ENCODE data around the gene CFAP46.

DNA sequence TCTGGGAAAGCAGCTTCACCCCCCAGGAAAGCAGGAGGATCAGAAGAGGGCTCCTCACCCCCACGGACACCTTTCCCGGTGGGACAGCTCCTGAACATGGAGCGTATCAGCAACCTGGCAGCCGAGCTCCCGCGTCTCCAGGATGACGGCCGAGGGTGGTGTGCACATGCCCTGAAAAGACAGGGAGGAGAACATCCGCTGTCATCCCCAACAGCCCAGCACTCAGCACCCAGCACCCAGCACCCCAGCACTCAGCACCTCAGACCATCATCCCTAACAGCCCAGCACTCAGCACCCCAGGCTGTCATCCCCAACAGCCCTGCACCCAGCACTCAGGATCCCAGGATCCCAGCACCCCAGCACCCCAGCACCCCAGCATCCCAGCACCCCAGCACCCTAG is 3.9 kb upstream of the CFAP46 start:
- TF ChIP-seq, protein P1, sequence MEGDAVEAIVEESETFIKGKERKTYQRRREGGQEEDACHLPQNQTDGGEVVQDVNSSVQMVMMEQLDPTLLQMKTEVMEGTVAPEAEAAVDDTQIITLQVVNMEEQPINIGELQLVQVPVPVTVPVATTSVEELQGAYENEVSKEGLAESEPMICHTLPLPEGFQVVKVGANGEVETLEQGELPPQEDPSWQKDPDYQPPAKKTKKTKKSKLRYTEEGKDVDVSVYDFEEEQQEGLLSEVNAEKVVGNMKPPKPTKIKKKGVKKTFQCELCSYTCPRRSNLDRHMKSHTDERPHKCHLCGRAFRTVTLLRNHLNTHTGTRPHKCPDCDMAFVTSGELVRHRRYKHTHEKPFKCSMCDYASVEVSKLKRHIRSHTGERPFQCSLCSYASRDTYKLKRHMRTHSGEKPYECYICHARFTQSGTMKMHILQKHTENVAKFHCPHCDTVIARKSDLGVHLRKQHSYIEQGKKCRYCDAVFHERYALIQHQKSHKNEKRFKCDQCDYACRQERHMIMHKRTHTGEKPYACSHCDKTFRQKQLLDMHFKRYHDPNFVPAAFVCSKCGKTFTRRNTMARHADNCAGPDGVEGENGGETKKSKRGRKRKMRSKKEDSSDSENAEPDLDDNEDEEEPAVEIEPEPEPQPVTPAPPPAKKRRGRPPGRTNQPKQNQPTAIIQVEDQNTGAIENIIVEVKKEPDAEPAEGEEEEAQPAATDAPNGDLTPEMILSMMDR (conservative IDR thresholded peaks at IDR 0.05; ENCODE audit: low read length), result no peak
- no peak for TF ChIP-seq EZH2phosphoT487 (IDR thresholded peaks at IDR 0.05; ENCODE audit: borderline replicate concordance, low read depth, low read length)
